BE2C (cell line): ENCODE measurements around the gene DHX30.
A peak's percentile ranks its signal among the peaks of the same experiment; 100 is the strongest.

ENCODE experiments used
- DNase-seq: peaks from one replicate; pipeline ENCODE4 v3.0.0-alpha.2; 2020
- H3K27me3 ChIP-seq: fragments of 250-450 bp; sonication (Bioruptor Pico); 2 replicates; pipeline ENCODE4 v1.5.1; 2020; ENCODE audit warnings: mild to moderate bottlenecking
- H3K36me3 ChIP-seq: fragments of 250-450 bp; sonication (Bioruptor Pico); 2 replicates; pipeline ENCODE4 v1.5.1; 2020; ENCODE audit warnings: mild to moderate bottlenecking
- H3K4me1 ChIP-seq: fragments of 250-450 bp; sonication (Bioruptor Pico); 2 replicates; pipeline ENCODE4 v1.5.1; 2020
- H3K4me3 ChIP-seq: 2 replicates; pipeline ENCODE4 v1.5.1; 2011; ENCODE audit warnings: low read depth, low read length
- H3K9me3 ChIP-seq: fragments of 250-450 bp; sonication (Bioruptor Pico); 2 replicates; pipeline ENCODE4 v1.5.1; 2020
- TF ChIP-seq, protein P1 (sequence below): IDR thresholded peaks from 2 replicates; pipeline ENCODE4 v1.5.1; 2012; ENCODE audit warnings: mild to moderate bottlenecking, low read depth, low read length

The DHX30 gene

DNA sequence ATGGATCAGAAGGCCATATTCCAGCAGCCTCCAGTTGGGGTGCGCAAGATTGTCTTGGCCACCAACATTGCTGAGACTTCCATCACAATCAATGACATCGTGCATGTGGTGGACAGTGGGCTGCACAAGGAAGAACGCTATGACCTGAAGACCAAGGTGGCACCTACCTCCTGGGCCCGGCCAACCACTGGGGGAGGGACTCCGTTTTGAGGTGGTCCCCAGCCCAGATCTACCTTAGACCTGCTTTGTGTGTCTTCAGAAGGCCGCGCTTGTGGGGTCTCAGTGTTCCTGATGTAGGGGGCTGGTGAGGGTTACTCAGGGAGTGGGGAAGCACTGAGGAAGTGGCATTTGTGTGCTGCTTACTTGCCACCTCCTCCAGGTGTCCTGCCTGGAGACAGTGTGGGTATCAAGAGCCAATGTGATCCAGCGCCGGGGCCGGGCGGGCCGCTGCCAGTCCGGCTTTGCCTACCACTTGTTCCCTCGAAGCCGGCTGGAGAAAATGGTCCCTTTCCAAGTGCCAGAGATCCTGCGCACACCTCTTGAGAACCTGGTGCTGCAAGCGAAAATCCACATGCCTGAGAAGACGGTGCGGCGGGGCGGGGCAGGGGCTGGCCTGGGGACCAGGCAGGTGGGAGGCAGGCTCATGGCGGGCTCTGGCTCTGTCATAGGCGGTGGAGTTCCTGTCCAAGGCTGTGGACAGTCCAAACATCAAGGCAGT is 45.0 kb downstream of the DHX30 start:
- Histone ChIP-seq H3K27me3 (no peaks in the 10 kb centered on the region), H3K36me3 (peaks cover 67% of the 10 kb centered on the region), H3K4me3 (no peak overlapping the region), H3K4me1 (no peaks in the 10 kb centered on the region), H3K9me3 (no peaks in the 10 kb centered on the region)
- no peak for DNase-seq
- TF ChIP-seq, protein P1, sequence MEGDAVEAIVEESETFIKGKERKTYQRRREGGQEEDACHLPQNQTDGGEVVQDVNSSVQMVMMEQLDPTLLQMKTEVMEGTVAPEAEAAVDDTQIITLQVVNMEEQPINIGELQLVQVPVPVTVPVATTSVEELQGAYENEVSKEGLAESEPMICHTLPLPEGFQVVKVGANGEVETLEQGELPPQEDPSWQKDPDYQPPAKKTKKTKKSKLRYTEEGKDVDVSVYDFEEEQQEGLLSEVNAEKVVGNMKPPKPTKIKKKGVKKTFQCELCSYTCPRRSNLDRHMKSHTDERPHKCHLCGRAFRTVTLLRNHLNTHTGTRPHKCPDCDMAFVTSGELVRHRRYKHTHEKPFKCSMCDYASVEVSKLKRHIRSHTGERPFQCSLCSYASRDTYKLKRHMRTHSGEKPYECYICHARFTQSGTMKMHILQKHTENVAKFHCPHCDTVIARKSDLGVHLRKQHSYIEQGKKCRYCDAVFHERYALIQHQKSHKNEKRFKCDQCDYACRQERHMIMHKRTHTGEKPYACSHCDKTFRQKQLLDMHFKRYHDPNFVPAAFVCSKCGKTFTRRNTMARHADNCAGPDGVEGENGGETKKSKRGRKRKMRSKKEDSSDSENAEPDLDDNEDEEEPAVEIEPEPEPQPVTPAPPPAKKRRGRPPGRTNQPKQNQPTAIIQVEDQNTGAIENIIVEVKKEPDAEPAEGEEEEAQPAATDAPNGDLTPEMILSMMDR = no peak

DNA sequence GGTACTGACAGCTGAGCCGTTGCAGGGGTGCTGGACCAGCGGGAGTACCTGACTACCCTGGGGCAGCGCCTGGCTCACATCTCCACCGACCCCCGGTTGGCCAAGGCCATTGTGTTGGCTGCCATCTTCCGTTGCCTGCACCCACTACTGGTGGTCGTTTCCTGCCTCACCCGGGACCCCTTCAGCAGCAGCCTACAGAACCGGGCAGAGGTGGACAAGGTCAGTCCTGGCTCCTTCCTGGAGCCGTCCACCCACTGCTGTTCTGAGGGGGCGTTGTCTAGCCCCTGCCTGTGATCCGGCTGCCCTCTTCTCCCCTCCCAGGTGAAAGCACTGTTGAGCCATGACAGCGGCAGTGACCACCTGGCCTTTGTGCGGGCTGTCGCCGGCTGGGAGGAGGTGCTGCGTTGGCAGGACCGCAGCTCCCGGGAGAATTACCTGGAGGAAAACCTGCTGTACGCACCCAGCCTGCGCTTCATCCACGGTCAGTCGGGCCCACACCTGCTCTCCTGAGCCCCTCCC is 45.7 kb downstream of the DHX30 start:
- no peaks in the 10 kb centered on the region for H3K27me3 ChIP-seq
- no peaks in the 10 kb centered on the region for H3K9me3 ChIP-seq
- peaks cover 60% of the 10 kb centered on the region for H3K36me3 ChIP-seq
- TF ChIP-seq, protein P1 = no peak
- H3K4me1 ChIP-seq = no peaks in the 10 kb centered on the region
- no peak for DNase-seq
- H3K4me3 ChIP-seq = no peak overlapping the region

DNA sequence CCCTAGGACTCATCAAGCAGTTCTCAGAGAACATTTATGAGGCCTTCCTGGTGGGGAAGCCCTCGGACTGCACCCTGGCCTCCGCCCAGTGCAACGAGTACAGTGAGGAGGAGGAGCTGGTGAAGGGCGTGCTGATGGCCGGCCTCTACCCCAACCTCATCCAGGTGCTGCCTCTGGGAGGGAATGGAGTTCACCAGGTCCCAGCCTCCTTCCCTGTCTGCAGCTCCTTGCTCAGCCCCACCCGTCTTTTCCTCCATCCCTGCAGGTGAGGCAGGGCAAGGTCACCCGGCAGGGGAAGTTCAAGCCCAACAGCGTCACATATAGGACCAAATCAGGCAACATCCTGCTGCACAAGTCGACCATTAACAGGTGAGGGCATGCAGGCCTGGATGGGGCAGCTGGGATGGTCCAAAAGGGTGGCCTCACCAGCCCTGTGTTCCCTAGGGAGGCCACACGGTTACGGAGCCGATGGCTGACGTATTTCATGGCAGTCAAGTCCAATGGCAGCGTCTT is 46.3 kb downstream of the DHX30 start:
- TF ChIP-seq, protein P1 = no peak
- Histone ChIP-seq H3K4me1 (no peaks in the 10 kb centered on the region), H3K4me3 (no peak overlapping the region), H3K9me3 (no peaks in the 10 kb centered on the region), H3K27me3 (no peaks in the 10 kb centered on the region), H3K36me3 (peaks cover 54% of the 10 kb centered on the region)
- DNase-seq = no peak

DNA sequence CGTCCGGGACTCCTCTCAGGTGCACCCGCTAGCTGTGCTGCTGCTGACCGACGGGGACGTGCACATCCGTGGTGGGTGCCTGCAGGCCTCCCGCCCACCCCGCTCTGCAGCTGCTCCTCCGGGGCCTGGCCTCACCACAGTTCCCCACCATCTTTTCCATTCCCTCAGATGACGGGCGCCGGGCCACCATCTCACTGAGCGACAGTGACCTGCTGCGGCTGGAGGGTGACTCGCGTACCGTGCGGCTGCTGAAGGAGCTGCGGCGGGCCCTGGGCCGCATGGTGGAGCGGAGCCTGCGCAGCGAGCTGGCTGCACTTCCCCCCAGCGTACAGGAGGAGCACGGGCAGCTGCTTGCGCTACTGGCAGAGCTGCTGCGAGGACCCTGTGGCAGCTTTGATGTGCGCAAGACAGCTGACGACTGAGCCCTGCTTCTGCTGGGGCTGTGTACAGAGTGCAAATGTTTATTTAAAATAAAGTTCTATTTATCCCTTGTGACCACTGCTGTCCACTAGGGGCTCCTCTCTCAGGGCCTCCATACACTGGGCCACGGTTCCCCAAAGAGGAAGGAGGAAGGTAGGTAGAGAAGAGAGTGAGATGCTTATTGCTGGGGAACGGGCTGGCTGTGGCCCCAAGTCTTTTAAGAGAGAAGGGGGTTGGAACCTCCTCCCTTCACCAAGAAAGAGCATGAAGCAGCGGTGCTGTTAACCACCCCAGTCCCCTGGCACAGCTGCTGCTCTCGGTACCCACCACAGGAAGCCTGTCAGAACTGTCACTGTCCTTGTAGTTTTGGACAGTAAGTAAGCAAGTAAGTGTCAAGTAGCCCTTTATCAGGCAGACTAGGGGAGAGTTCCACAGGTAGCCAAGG is 47.0 kb downstream of the DHX30 start:
- TF ChIP-seq, protein P1 = peak; percentile 46
- Histone ChIP-seq H3K27me3 (no peaks in the 10 kb centered on the region), H3K4me1 (no peaks in the 10 kb centered on the region), H3K9me3 (no peaks in the 10 kb centered on the region), H3K4me3 (no peak overlapping the region), H3K36me3 (peaks cover 47% of the 10 kb centered on the region)
- DNase-seq = peak; percentile 19

DNA sequence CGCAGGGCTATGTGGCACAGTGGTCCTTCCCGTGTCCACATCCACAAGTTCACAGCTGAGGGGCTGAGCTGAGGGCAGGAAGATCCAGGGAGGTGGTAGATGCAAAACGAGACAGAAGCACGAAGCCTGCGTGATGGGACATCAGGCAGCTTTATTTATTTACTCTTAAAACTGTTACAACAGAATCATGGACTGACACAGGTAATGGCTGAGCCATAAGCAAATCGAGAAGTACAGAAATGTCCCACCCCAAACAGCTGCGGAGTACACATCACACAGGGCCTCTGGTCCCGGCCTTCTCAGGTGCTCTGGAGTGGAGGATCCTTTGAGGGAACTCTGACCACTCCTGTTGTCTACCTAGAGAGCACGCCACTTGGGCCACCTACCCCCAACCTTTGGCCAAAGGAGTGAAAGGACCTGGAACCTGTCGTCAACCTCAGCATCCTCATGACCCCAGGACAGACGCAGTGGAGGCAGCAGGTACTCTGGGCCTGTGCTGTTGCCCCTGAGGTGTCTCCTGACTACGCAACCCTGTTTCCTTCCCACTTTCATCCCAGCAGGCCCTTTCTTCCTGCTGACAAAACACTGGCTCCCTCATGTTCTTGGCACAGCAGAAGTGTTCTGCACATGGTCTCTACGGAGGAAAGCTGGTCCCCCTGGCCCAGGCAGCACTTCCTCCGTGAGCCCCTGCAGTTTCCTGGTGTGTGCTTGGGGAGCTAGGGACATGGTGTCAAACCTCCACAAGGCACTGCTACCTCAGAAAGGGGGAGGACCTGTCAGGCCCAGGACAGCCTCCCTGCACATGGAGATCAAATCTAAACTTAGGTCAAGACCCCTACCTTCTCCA is 47.8 kb downstream of the DHX30 start:
- no peaks in the 10 kb centered on the region for H3K9me3 ChIP-seq
- peaks cover 43% of the 10 kb centered on the region for H3K36me3 ChIP-seq
- no peak for DNase-seq
- TF ChIP-seq, protein P1 = no peak
- H3K4me1 ChIP-seq = no peaks in the 10 kb centered on the region
- no peaks in the 10 kb centered on the region for H3K27me3 ChIP-seq
- H3K4me3 ChIP-seq = no peak overlapping the region
